ENCODE measurements around the gene PACS1. TPM values are rescaled to one million over a fixed set of nuclear protein-coding genes. Genes with fewer than 3 reads are reported as not detected.

Gene PACS1
- total RNA-seq, 1 experiment from 2014 or later, result 41.1 TPM

- intact Hi-C loops (cut with micrococcal nuclease), result no loop called here
- ATAC-seq (no peak), DNase-seq (ENCODE audit: low read depth, low spot score) (no peak)
- RAD21 ChIA-PET (ENCODE audit: low non-redundant PET in 1 of 2, low total read pairs in 2 of 2, uncharacterized antibody in 2 of 2, unreplicated experiment in 2 of 2), result no interaction called here
- H3K4me2 ChIP-seq (ENCODE audit: low read length), result peak overlapping the region; percentile 70
- no peaks in the 10 kb centered on the region for H3K27me3 ChIP-seq (ENCODE audit: insufficient read depth, low read length)
- H3K9me3 ChIP-seq (ENCODE audit: control insufficient read depth in 1 of 2, insufficient read depth in 1 of 2, low read depth in 1 of 2, low read length in 2 of 2), result no peaks in the 10 kb centered on the region
- H3K36me3 ChIP-seq (ENCODE audit: control insufficient read depth in 1 of 2, insufficient read depth in 2 of 2, low read length in 2 of 2), result peaks cover 17 to 21% of the 10 kb centered on the region in 2 experiments; a peak in 3 of 4 replicates
- H3K9ac ChIP-seq (ENCODE audit: low read length), result peak overlapping the region; percentile 85
- peak overlapping the region; percentile 93 to 99 for H3K4me3 ChIP-seq (replicated peaks in 1 of 2; ENCODE audit: low read depth in 1 of 2, low read length in 2 of 2)
- TF ChIP-seq CTCF (IDR thresholded peaks at IDR 0.05 in 2 of 3, conservative IDR thresholded peaks at IDR 0.05 in 1 of 3; ENCODE audit: borderline replicate concordance in 1 of 3, insufficient read depth in 1 of 3, low read depth in 2 of 3, low read length in 2 of 3), result peak in 1 of 3 experiments; percentile 15; a peak in 2 of 6 replicates
- TF ChIP-seq TCF7L2 (IDR thresholded peaks at IDR 0.05; ENCODE audit: borderline replicate concordance, extremely low read depth, insufficient read depth, insufficient read length), result no peak
- TF ChIP-seq FOSL1 (IDR thresholded peaks at IDR 0.05; ENCODE audit: low read depth), result no peak
- TF ChIP-seq ZFX (IDR thresholded peaks at IDR 0.05), result peak; percentile 28; the same call in 1 of the 2 replicates
- no peak overlapping the region for H2AFZ ChIP-seq (ENCODE audit: low read depth, low read length, poor library complexity, severe bottlenecking)
- H3K27ac ChIP-seq (ENCODE audit: low read depth, low read length), result peak overlapping the region; percentile 69
- no peaks in the 10 kb centered on the region for H3K9me2 ChIP-seq (ENCODE audit: insufficient read depth)
- peaks cover 6 to 26% of the 10 kb centered on the region in 2 experiments for H3K4me1 ChIP-seq (ENCODE audit: control insufficient read depth in 1 of 2, insufficient read depth in 2 of 2, low read length in 2 of 2)
- CTCF ChIA-PET, result interaction anchor here (1.4 to 2.3 kb wide), 2 partner anchors 47 to 117 kb away, joined by 4 to 8 read pairs; no protein-coding TSS in a partner anchor
- POLR2A ChIA-PET, result interaction anchor here (1.0 to 2.3 kb wide), 3 partner anchors 15 to 20 kb away, joined by 5 to 8 read pairs (median 6); partner anchors contain the start of gene YIF1A
- H3K79me2 ChIP-seq (ENCODE audit: insufficient read depth, low read length), result peaks cover 31% of the 10 kb centered on the region
- BruUV-seq (replicated peaks), result TSS peak; percentile 46
- no peaks in the 10 kb centered on the region for H4K20me1 ChIP-seq (ENCODE audit: insufficient read depth)
Measured at GRCh38 chr11:66268952-66269905, 199.2 kb downstream of the PACS1 start.

Measured in HCT116 (cell line).